ENCODE results near the gene RNF227.

GRCh38 chr17:7867881-7868329 lies 48.2 kb downstream of the RNF227 start:
- TF ChIP-seq, protein P1, sequence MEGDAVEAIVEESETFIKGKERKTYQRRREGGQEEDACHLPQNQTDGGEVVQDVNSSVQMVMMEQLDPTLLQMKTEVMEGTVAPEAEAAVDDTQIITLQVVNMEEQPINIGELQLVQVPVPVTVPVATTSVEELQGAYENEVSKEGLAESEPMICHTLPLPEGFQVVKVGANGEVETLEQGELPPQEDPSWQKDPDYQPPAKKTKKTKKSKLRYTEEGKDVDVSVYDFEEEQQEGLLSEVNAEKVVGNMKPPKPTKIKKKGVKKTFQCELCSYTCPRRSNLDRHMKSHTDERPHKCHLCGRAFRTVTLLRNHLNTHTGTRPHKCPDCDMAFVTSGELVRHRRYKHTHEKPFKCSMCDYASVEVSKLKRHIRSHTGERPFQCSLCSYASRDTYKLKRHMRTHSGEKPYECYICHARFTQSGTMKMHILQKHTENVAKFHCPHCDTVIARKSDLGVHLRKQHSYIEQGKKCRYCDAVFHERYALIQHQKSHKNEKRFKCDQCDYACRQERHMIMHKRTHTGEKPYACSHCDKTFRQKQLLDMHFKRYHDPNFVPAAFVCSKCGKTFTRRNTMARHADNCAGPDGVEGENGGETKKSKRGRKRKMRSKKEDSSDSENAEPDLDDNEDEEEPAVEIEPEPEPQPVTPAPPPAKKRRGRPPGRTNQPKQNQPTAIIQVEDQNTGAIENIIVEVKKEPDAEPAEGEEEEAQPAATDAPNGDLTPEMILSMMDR (IDR thresholded peaks at IDR 0.05): no peak
- no peak for TF ChIP-seq POLR2A (IDR thresholded peaks at IDR 0.05)

All from heart left ventricle (tissue), 13 donors.